Ovary (tissue), 9 donors: ENCODE measurements around the gene TBC1D5. TPM values are rescaled to one million over a fixed set of nuclear protein-coding genes. Genes with fewer than 3 reads are reported as not detected.
"Not testable (repeated sequence)": the region's sequence is repeated elsewhere in the genome, so short reads cannot be mapped to it uniquely, and the experiment has no call there.

Experiments used
- DNase-seq, 5 donors: peaks; one replicate each; pipeline ENCODE4 v3.0.0-alpha.2; 2019 to 2020
- H3K27ac ChIP-seq, 2 donors: fragments of 200-600 bp; one replicate each; pipeline versions ENCODE4 v1.5.1 to v1.8.0; 2019 to 2022
- H3K27me3 ChIP-seq: fragments of 200-600 bp; one replicate; pipeline ENCODE4 v1.8.0; 2022
- H3K36me3 ChIP-seq: fragments of 200-600 bp; sonication (generic); one replicate; pipeline ENCODE4 v1.5.1; 2019
- H3K4me1 ChIP-seq: one replicate; pipeline ENCODE4 v1.8.1; 2013; ENCODE audit warnings: mild to moderate bottlenecking, moderate library complexity; ENCODE audit not compliant: insufficient read depth
- H3K4me3 ChIP-seq: fragments of 200-600 bp; sonication (generic); one replicate; pipeline ENCODE4 v1.5.1; 2017
- H3K9me3 ChIP-seq, 2 donors: fragments of 200-600 bp in 1 of 2; sonication (generic) in 1 of 2; one replicate each; pipeline versions ENCODE4 v1.5.1 to v1.8.1; 2013 to 2019; ENCODE audit warnings: mild to moderate bottlenecking in 1 of 2, moderate library complexity in 1 of 2
- CTCF ChIP-seq, 3 donors: fragments of 450-650 bp in 2 of 3; fragments of 200-600 bp in 1 of 3; IDR thresholded peaks; one replicate each; pipeline versions ENCODE4 v1.5.1 to v1.8.0; 2016 to 2022; ENCODE audit warnings: antibody characterized with exemption in 3 of 3, mild to moderate bottlenecking in 1 of 3
- EP300 ChIP-seq: sonication (generic); formaldehyde crosslinking; IDR thresholded peaks from one replicate; pipeline ENCODE4 v1.6.1; 2017; ENCODE audit warnings: antibody characterized with exemption
- POLR2A ChIP-seq: fragments of 450-650 bp; IDR thresholded peaks from one replicate; pipeline ENCODE4 v1.6.1; 2017; ENCODE audit warnings: antibody characterized with exemption, mild to moderate bottlenecking, moderate library complexity
- WGBS, 3 donors: extraction: QIAGEN DNeasy Blood & Tissue Kit in 1 of 3; methylation state at CpG; one replicate each; pipeline versions ENCODE4 v1.1.5 to v1.1.7; 2013 to 2017; 5-methylcytosine and 5-hydroxymethylcytosine counted together
- intact Hi-C, 4 donors: fragments of 100-400 bp; cut with DNase I; formaldehyde crosslinking; loops; one replicate each; pipeline versions ENCODE4 v1.11.0 to v1.15.1; 2022 to 2023
- polyA plus RNA-seq, 2 donors: library from polyadenylated mRNA; stranded (reverse); fragments of 200-250 nt in 1 of 2; fragments of 350-450 nt in 1 of 2; fragmentation: Illumina TruSeq in 1 of 2; extraction: RNeasy Lipid Tissue Mini Kit (QIAGEN cat#74804) in 1 of 2; gene quantifications; one replicate each; pipeline ENCODE4 v1.2.3, GENCODE V29; 2013 to 2014
- total RNA-seq, 7 donors: library from RNA; depleted of rRNA in 2 of 7; stranded (reverse); fragments of >200 nt in 2 of 7; fragmentation: NEBNext Ultra II Directional in 3 of 7; extraction: Animal tissue kit (Norgen Biotek cat#: 25700) in 3 of 7; gene quantifications; one replicate each; pipeline versions ENCODE4 v1.1.0 to v1.2.4, GENCODE V29; 2016 to 2023
- donor health status: DM: no; HTN: no; CAD: no; lungs with moderate emphysema.
- donor health status: DM: no; HTN: no; CAD: no.
- donor health status: Bipolar disorder and iron deficiency.
- donor health status: DM: yes; HTN: yes; CAD: no.
- donor health status: DM: no; HTN: no; CAD: no.
- donor health status: DM: yes; HTN: yes; CAD: no.

The TBC1D5 gene
- total and polyA plus RNA-seq, 9 donors: 20.7 to 73.5 (median 61.0) TPM

GRCh38 chr3:17401912-17402311 is 340.5 kb downstream of the TBC1D5 start:
- no peak for TF ChIP-seq CTCF (IDR thresholded peaks at IDR 0.05)
- no peak for DNase-seq
- intact Hi-C loops: no loop called here
- H3K27ac ChIP-seq: no peak overlapping the region
- no peaks in the 10 kb centered on the region for H3K4me1 ChIP-seq
- H3K4me3 ChIP-seq: no peak overlapping the region
- no peaks in the 10 kb centered on the region for H3K9me3 ChIP-seq
- 48 to 98% (median 97%) methylated on average over 1 of the region's 1 CpG for WGBS, 3 donors
- no peaks in the 10 kb centered on the region for H3K27me3 ChIP-seq
- H3K36me3 ChIP-seq: no peaks in the 10 kb centered on the region

GRCh38 chr3:17399586-17399985 is 342.8 kb downstream of the TBC1D5 start:
- no peak for TF ChIP-seq EP300
- 85 to 96% (median 89%) methylated on average over 1 of the region's 1 CpG for WGBS, 3 donors
- Histone ChIP-seq H3K27ac (no peak overlapping the region), H3K4me1 (no peaks in the 10 kb centered on the region), H3K36me3 (no peaks in the 10 kb centered on the region), H3K9me3 (no peaks in the 10 kb centered on the region), H3K27me3 (no peaks in the 10 kb centered on the region), H3K4me3 (no peak overlapping the region)
- DNase-seq: no peak
- intact Hi-C loops: no loop called here

GRCh38 chr3:17398959-17399551 is 343.4 kb downstream of the TBC1D5 start:
- intact Hi-C loops: no loop called here

GRCh38 chr3:17396036-17396435 is 346.4 kb downstream of the TBC1D5 start:
- intact Hi-C loops: no loop called here
- TF ChIP-seq CTCF (IDR thresholded peaks at IDR 0.05): no peak
- TF ChIP-seq POLR2A: no peak
- TF ChIP-seq EP300: no peak
- Histone ChIP-seq H3K4me3 (no peak overlapping the region), H3K36me3 (no peaks in the 10 kb centered on the region), H3K27ac (no peak overlapping the region), H3K9me3 (no peaks in the 10 kb centered on the region), H3K4me1 (no peaks in the 10 kb centered on the region), H3K27me3 (no peaks in the 10 kb centered on the region)
- no peak for DNase-seq
- 83 to 87% (median 84%) methylated on average over 6 of the region's 6 CpGs for WGBS, 3 donors

More at GRCh38 chr3:17398959-17399551, 343.4 kb downstream of the TBC1D5 start:
- H3K9me3 ChIP-seq: no peaks in the 10 kb centered on the region
- H3K27ac ChIP-seq: no peak overlapping the region
- H3K4me3 ChIP-seq: no peak overlapping the region
- DNase-seq: no peak
- no peaks in the 10 kb centered on the region for H3K27me3 ChIP-seq
- TF ChIP-seq POLR2A (no peak), CTCF (IDR thresholded peaks at IDR 0.05) (no peak), EP300 (no peak)
- 92 to 95% (median 94%) methylated on average over 2 of the region's 2 CpGs for WGBS, 3 donors
- H3K4me1 ChIP-seq: no peaks in the 10 kb centered on the region
- no peaks in the 10 kb centered on the region for H3K36me3 ChIP-seq

GRCh38 chr3:17394541-17395155 is 347.8 kb downstream of the TBC1D5 start:
- Histone ChIP-seq H3K27me3 (no peaks in the 10 kb centered on the region), H3K9me3 (no peaks in the 10 kb centered on the region), H3K36me3 (no peaks in the 10 kb centered on the region), H3K27ac (no peak overlapping the region), H3K4me3 (no peak overlapping the region), H3K4me1 (no peaks in the 10 kb centered on the region)
- DNase-seq: no peak
- TF ChIP-seq CTCF (IDR thresholded peaks at IDR 0.05): no peak
- no peak for TF ChIP-seq EP300
- 95% methylated on average over 5 of the region's 5 CpGs for WGBS, 3 donors
- intact Hi-C loops: no loop called here

- H3K36me3 ChIP-seq, H3K27ac ChIP-seq, DNase-seq, H3K4me3 ChIP-seq, H3K4me1 ChIP-seq, H3K9me3 ChIP-seq, H3K27me3 ChIP-seq, intact Hi-C loops: not testable (repeated sequence)
- 94 to 97% (median 97%) methylated on average over 5 of the region's 5 CpGs for WGBS, 3 donors
These were observed 349.9 kb downstream of the TBC1D5 start for GRCh38 chr3:17392516-17392915.
